ENCODE data around the gene LSM14B. TPM values are rescaled to one million over a fixed set of nuclear protein-coding genes. Genes with fewer than 3 reads are reported as not detected.
"Not testable (repeated sequence)": the region's sequence is repeated elsewhere in the genome, so short reads cannot be mapped to it uniquely, and the experiment has no call there.

Gene LSM14B
- total RNA-seq, 1 experiment from 2014 or later = 51.3 TPM

DNA sequence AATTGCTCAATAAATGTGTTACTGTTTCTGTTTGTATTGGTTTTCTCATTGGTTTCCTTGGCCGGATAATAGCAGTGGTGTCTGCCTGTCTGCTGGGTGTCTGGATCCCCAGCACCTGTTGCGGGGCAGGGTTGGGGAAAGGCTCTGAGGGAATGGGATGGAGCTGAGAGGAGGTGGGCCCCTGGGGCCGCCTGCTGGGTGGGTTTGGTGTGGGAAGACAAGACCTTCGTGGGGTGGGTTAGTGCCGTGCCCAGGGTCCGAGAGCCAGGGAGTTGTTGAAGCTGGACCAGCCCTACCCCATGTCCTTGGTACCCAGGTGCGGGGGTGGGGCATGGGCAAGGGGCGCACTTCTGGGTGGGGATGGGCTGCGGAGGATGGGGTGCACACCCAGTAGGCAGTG, 25.3 kb downstream of the LSM14B start:
- Histone ChIP-seq H3K4me3 (replicated peaks in 1 of 2; ENCODE audit: low read depth in 1 of 2, low read length in 2 of 2) (no peak overlapping the region), H3K4me1 (ENCODE audit: control insufficient read depth in 1 of 2, insufficient read depth in 2 of 2, low read length in 2 of 2) (peaks cover 6 to 12% of the 10 kb centered on the region in 2 experiments), H2AFZ (ENCODE audit: low read depth, low read length, poor library complexity, severe bottlenecking) (no peak overlapping the region), H3K27ac (ENCODE audit: low read depth, low read length) (no peak overlapping the region; the same call in 1 of the 2 replicates), H4K20me1 (ENCODE audit: insufficient read depth) (peaks cover 14% of the 10 kb centered on the region; the same call in 1 of the 2 replicates), H3K4me2 (ENCODE audit: low read length) (no peak overlapping the region), H3K9me3 (ENCODE audit: control insufficient read depth in 1 of 2, insufficient read depth in 1 of 2, low read depth in 1 of 2, low read length in 2 of 2) (no peaks in the 10 kb centered on the region), H3K79me2 (ENCODE audit: insufficient read depth, low read length) (peaks cover 89% of the 10 kb centered on the region), H3K9me2 (ENCODE audit: insufficient read depth) (no peaks in the 10 kb centered on the region), H3K36me3 (ENCODE audit: control insufficient read depth in 1 of 2, insufficient read depth in 2 of 2, low read length in 2 of 2) (peaks cover 0 to 22% of the 10 kb centered on the region in 2 experiments; a peak in 2 of 4 replicates), H3K27me3 (ENCODE audit: insufficient read depth, low read length) (no peaks in the 10 kb centered on the region), H3K9ac (ENCODE audit: low read length) (no peak overlapping the region)
- intact Hi-C loops (cut with micrococcal nuclease) = no loop called here
- no peak for TF ChIP-seq JUND (IDR thresholded peaks at IDR 0.05)
- no peak for DNase-seq (ENCODE audit: low read depth, low spot score)
- ChIA-PET RAD21 (ENCODE audit: low non-redundant PET in 1 of 2, low total read pairs in 2 of 2, uncharacterized antibody in 2 of 2, unreplicated experiment in 2 of 2) (no interaction called here), POLR2A (no interaction called here), CTCF (no interaction called here)
- no peak for ATAC-seq
- no TSS peak for BruUV-seq (replicated peaks)

DNA sequence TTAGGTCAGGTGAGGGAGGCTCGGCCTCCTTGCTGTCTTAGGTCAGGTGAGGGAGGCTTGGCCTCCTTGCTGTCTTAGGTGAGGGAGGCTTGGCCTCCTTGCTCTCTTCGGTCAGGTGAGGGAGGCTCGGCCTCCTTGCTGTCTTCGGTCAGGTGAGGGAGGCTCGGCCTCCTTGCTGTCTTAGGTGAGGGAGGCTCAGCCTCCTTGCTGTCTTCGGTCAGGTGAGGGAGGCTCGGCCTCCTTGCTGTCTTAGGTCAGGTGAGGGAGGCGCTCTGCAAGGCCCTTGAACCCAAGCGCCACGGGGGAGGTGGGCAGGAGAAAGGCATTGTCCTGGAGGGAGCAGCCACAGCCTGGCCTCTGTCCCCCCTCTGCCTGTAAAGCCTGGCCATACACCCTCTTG, 26.1 kb downstream of the LSM14B start:
- H3K9me3 ChIP-seq (ENCODE audit: control insufficient read depth in 1 of 2, insufficient read depth in 1 of 2, low read depth in 1 of 2, low read length in 2 of 2); CTCF ChIA-PET; RAD21 ChIA-PET (ENCODE audit: low non-redundant PET in 1 of 2, low total read pairs in 2 of 2, uncharacterized antibody in 2 of 2, unreplicated experiment in 2 of 2); H2AFZ ChIP-seq (ENCODE audit: low read depth, low read length, poor library complexity, severe bottlenecking); H3K27ac ChIP-seq (ENCODE audit: low read depth, low read length); H3K27me3 ChIP-seq (ENCODE audit: insufficient read depth, low read length); H3K4me3 ChIP-seq (replicated peaks in 1 of 2; ENCODE audit: low read depth in 1 of 2, low read length in 2 of 2); intact Hi-C loops (cut with micrococcal nuclease); H3K9ac ChIP-seq (ENCODE audit: low read length); H3K9me2 ChIP-seq (ENCODE audit: insufficient read depth); DNase-seq (ENCODE audit: low read depth, low spot score); H3K4me2 ChIP-seq (ENCODE audit: low read length); BruUV-seq (replicated peaks); ATAC-seq; POLR2A ChIA-PET: not testable (repeated sequence)
- peaks cover 0 to 30% of the 10 kb centered on the region in 2 experiments; a peak in 2 of 4 replicates for H3K36me3 ChIP-seq (ENCODE audit: control insufficient read depth in 1 of 2, insufficient read depth in 2 of 2, low read length in 2 of 2)
- H3K4me1 ChIP-seq (ENCODE audit: control insufficient read depth in 1 of 2, insufficient read depth in 2 of 2, low read length in 2 of 2) = peaks cover 6 to 12% of the 10 kb centered on the region in 2 experiments
- peaks cover 14% of the 10 kb centered on the region; the same call in 1 of the 2 replicates for H4K20me1 ChIP-seq (ENCODE audit: insufficient read depth)
- peaks cover 94% of the 10 kb centered on the region for H3K79me2 ChIP-seq (ENCODE audit: insufficient read depth, low read length)

DNA sequence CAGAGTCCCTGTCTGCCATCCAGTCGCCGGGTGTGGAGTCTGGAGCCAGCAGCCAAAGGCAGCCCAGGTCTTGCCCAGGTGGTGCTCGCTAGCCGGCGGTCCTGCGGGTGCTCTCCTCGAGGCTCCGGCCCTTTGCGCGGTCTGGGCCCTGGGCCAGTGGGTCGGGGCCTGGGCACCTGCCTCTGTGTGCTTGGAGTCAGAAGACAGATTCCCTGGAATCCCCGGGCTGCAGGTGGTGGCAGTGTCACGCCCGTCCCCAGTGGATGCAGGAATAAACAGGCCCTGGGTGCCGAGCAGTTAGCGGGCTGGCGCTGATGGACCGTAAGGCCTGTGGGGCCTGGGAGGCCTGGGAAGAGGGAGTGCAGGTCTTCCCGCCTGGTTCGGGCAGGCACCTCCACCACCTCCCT, 26.6 kb downstream of the LSM14B start:
- no peaks in the 10 kb centered on the region for H3K9me3 ChIP-seq (ENCODE audit: control insufficient read depth in 1 of 2, insufficient read depth in 1 of 2, low read depth in 1 of 2, low read length in 2 of 2)
- no peak overlapping the region for H3K27ac ChIP-seq (ENCODE audit: low read depth, low read length)
- no peak overlapping the region for H3K9ac ChIP-seq (ENCODE audit: low read length)
- no peak for DNase-seq (ENCODE audit: low read depth, low spot score)
- intact Hi-C loops (cut with micrococcal nuclease) = no loop called here
- POLR2A ChIA-PET = no interaction called here
- no peak overlapping the region for H3K4me3 ChIP-seq (replicated peaks in 1 of 2; ENCODE audit: low read depth in 1 of 2, low read length in 2 of 2)
- RAD21 ChIA-PET (ENCODE audit: low non-redundant PET in 1 of 2, low total read pairs in 2 of 2, uncharacterized antibody in 2 of 2, unreplicated experiment in 2 of 2) = no interaction called here
- BruUV-seq (replicated peaks) = no TSS peak
- ATAC-seq = no peak
- H3K9me2 ChIP-seq (ENCODE audit: insufficient read depth) = no peaks in the 10 kb centered on the region
- no peak overlapping the region for H3K4me2 ChIP-seq (ENCODE audit: low read length)
- CTCF ChIA-PET = no interaction called here
- no peaks in the 10 kb centered on the region for H3K27me3 ChIP-seq (ENCODE audit: insufficient read depth, low read length)
- peaks cover 0 to 31% of the 10 kb centered on the region in 2 experiments; a peak in 2 of 4 replicates for H3K36me3 ChIP-seq (ENCODE audit: control insufficient read depth in 1 of 2, insufficient read depth in 2 of 2, low read length in 2 of 2)
- H3K4me1 ChIP-seq (ENCODE audit: control insufficient read depth in 1 of 2, insufficient read depth in 2 of 2, low read length in 2 of 2) = peaks cover 6 to 12% of the 10 kb centered on the region in 2 experiments
- H2AFZ ChIP-seq (ENCODE audit: low read depth, low read length, poor library complexity, severe bottlenecking) = no peak overlapping the region
- H3K79me2 ChIP-seq (ENCODE audit: insufficient read depth, low read length) = peaks cover 99% of the 10 kb centered on the region
- H4K20me1 ChIP-seq (ENCODE audit: insufficient read depth) = peaks cover 14% of the 10 kb centered on the region; the same call in 1 of the 2 replicates
- TF ChIP-seq SP1 (IDR thresholded peaks at IDR 0.05; ENCODE audit: low read depth) (no peak), SIN3A (IDR thresholded peaks at IDR 0.05; ENCODE audit: low read depth) (no peak), CEBPB (IDR thresholded peaks at IDR 0.05; ENCODE audit: low read depth) (no peak), POLR2A (IDR thresholded peaks at IDR 0.05; ENCODE audit: borderline replicate concordance, extremely low read depth, insufficient read depth, insufficient read length) (no peak), ZFX (IDR thresholded peaks at IDR 0.05) (no peak), RAD21 (IDR thresholded peaks at IDR 0.05; ENCODE audit: low read depth) (no peak), TCF7L2 (IDR thresholded peaks at IDR 0.05; ENCODE audit: borderline replicate concordance, extremely low read depth, insufficient read depth, insufficient read length) (no peak), EGR1 (IDR thresholded peaks at IDR 0.05; ENCODE audit: low read depth) (no peak), CBX3 (IDR thresholded peaks at IDR 0.05; ENCODE audit: low read depth) (no peak)
- TF ChIP-seq, protein P1, sequence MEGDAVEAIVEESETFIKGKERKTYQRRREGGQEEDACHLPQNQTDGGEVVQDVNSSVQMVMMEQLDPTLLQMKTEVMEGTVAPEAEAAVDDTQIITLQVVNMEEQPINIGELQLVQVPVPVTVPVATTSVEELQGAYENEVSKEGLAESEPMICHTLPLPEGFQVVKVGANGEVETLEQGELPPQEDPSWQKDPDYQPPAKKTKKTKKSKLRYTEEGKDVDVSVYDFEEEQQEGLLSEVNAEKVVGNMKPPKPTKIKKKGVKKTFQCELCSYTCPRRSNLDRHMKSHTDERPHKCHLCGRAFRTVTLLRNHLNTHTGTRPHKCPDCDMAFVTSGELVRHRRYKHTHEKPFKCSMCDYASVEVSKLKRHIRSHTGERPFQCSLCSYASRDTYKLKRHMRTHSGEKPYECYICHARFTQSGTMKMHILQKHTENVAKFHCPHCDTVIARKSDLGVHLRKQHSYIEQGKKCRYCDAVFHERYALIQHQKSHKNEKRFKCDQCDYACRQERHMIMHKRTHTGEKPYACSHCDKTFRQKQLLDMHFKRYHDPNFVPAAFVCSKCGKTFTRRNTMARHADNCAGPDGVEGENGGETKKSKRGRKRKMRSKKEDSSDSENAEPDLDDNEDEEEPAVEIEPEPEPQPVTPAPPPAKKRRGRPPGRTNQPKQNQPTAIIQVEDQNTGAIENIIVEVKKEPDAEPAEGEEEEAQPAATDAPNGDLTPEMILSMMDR (IDR thresholded peaks at IDR 0.05 in 2 of 3, conservative IDR thresholded peaks at IDR 0.05 in 1 of 3; ENCODE audit: borderline replicate concordance in 1 of 3, insufficient read depth in 1 of 3, low read depth in 2 of 3, low read length in 2 of 3) = no peak
